CD14-positive monocyte (primary cell): Measurements from ENCODE around the gene AFF1. TPM values are rescaled to one million over a fixed set of nuclear protein-coding genes. Genes with fewer than 3 reads are reported as not detected.

ENCODE experiments used
- DNase-seq, 3 donors: peaks; one replicate each; pipeline ENCODE4 v3.0.0-alpha.2; 2011 to 2022
- H2AFZ ChIP-seq: 2 replicates; pipeline ENCODE4 v1.6.0; 2012; ENCODE audit warnings: mild to moderate bottlenecking, low read depth, low read length, inconsistent platforms; ENCODE audit not compliant: insufficient read depth, poor library complexity, severe bottlenecking
- H3K27ac ChIP-seq, 2 donors: 1 replicate in 1 of 2; 2 replicates in 1 of 2; pipeline ENCODE4 v1.5.1; 2012 to 2013; ENCODE audit warnings: low read length in 2 of 2, control low read depth in 1 of 2, inconsistent platforms in 1 of 2, low read depth in 1 of 2, mild to moderate bottlenecking in 1 of 2
- H3K27me3 ChIP-seq, 2 donors: one replicate each; pipeline versions ENCODE4 v1.6.0 to v1.6.1; 2011 to 2013; ENCODE audit warnings: low read length in 2 of 2; ENCODE audit not compliant: control insufficient read depth in 2 of 2, insufficient read depth in 2 of 2
- H3K36me3 ChIP-seq, 2 donors: replicated peaks in 1 of 2; 1 replicate in 1 of 2; 2 replicates in 1 of 2; pipeline versions ENCODE4 v1.5.1 to v1.6.1; 2012 to 2013; ENCODE audit warnings: low read length in 2 of 2, control low read depth in 1 of 2, inconsistent platforms in 1 of 2, mild to moderate bottlenecking in 1 of 2; ENCODE audit not compliant: insufficient read depth in 2 of 2, control insufficient read depth in 1 of 2
- H3K4me1 ChIP-seq, 2 donors: 1 replicate in 1 of 2; 2 replicates in 1 of 2; pipeline versions ENCODE4 v1.5.1 to v1.6.1; 2012 to 2013; ENCODE audit warnings: low read length in 2 of 2, control low read depth in 1 of 2, inconsistent platforms in 1 of 2, mild to moderate bottlenecking in 1 of 2, moderate library complexity in 1 of 2; ENCODE audit not compliant: insufficient read depth in 2 of 2, control insufficient read depth in 1 of 2
- H3K4me2 ChIP-seq: replicated peaks from 2 replicates; pipeline ENCODE3; 2012; ENCODE audit warnings: low read length, moderate library complexity, mild to moderate bottlenecking; ENCODE audit not compliant: poor library complexity, severe bottlenecking; ENCODE audit errors: extremely low read depth
- H3K4me3 ChIP-seq, 3 experiments: fragments of 200-600 bp in 1 of 3; sonication (generic) in 1 of 3; replicated peaks in 1 of 3; 1 replicate in 2 of 3; 2 replicates in 1 of 3; pipeline ENCODE4 v1.5.1; 2011 to 2013; ENCODE audit warnings: low read length in 3 of 3, mild to moderate bottlenecking in 3 of 3, control low read depth in 2 of 3, low read depth in 2 of 3, inconsistent platforms in 1 of 3, moderate library complexity in 1 of 3
- H3K79me2 ChIP-seq: 2 replicates; pipeline ENCODE4 v1.6.0; 2012; ENCODE audit warnings: mild to moderate bottlenecking, control low read depth, inconsistent platforms, low read length, moderate library complexity; ENCODE audit not compliant: insufficient read depth
- H3K9ac ChIP-seq: 2 replicates; pipeline ENCODE4 v1.6.0; 2017; ENCODE audit warnings: low read length, mild to moderate bottlenecking; ENCODE audit not compliant: insufficient read depth, poor library complexity, severe bottlenecking
- H3K9me3 ChIP-seq, 2 donors: replicated peaks in 1 of 2; 1 replicate in 1 of 2; 2 replicates in 1 of 2; pipeline versions ENCODE4 v1.5.1 to v1.6.1; 2012 to 2013; ENCODE audit warnings: low read length in 2 of 2, control low read depth in 1 of 2; ENCODE audit not compliant: control insufficient read depth in 1 of 2, insufficient read depth in 1 of 2
- H4K20me1 ChIP-seq: 2 replicates; pipeline ENCODE4 v1.6.0; 2012; ENCODE audit warnings: mild to moderate bottlenecking, low read length, control low read depth, moderate library complexity; ENCODE audit not compliant: insufficient read depth
- H3K27ac Mint-ChIP-seq, 7 donors: one replicate each; pipeline ENCODE4 v1.8.0; 2020; ENCODE audit warnings: mild to moderate bottlenecking in 7 of 7, mixed read lengths in 7 of 7, moderate library complexity in 6 of 7, inconsistent platforms in 2 of 7
- H3K27me3 Mint-ChIP-seq, 3 donors: one replicate each; pipeline ENCODE4 v1.8.0; 2021 to 2022; ENCODE audit warnings: low read depth in 3 of 3, mild to moderate bottlenecking in 3 of 3, mixed read lengths in 3 of 3, moderate library complexity in 3 of 3, inconsistent platforms in 1 of 3
- H3K36me3 Mint-ChIP-seq, 2 donors: one replicate each; pipeline ENCODE4 v1.8.0; 2020; ENCODE audit warnings: mixed read lengths in 2 of 2, inconsistent platforms in 1 of 2, mild to moderate bottlenecking in 1 of 2
- H3K4me1 Mint-ChIP-seq: one replicate; pipeline ENCODE4 v1.8.0; 2020; ENCODE audit warnings: mild to moderate bottlenecking, mixed read lengths
- H3K4me3 Mint-ChIP-seq, 2 donors: one replicate each; pipeline ENCODE4 v1.8.0; 2020; ENCODE audit warnings: mild to moderate bottlenecking in 2 of 2, mixed read lengths in 2 of 2, moderate library complexity in 1 of 2
- H3K9me3 Mint-ChIP-seq, 7 donors: one replicate each; pipeline ENCODE4 v1.8.0; 2020 to 2022; ENCODE audit warnings: mixed read lengths in 7 of 7, mild to moderate bottlenecking in 6 of 7, moderate library complexity in 6 of 7, inconsistent platforms in 2 of 7
- CTCF ChIP-seq: fragments of 200-600 bp; IDR thresholded peaks from one replicate; pipeline ENCODE4 v1.8.0; 2022; ENCODE audit warnings: antibody characterized with exemption, mild to moderate bottlenecking
- WGBS: methylation state at CpG from one replicate; pipeline ENCODE4 v1.1.5; 2013; ENCODE audit warnings: missing lambda C conversion rate; ENCODE audit not compliant: insufficient coverage; 5-methylcytosine and 5-hydroxymethylcytosine counted together
- intact Hi-C, 2 donors: fragments of 100-400 bp; cut with micrococcal nuclease; formaldehyde crosslinking; loops; one replicate each; pipeline versions ENCODE4 v1.15.0 to v1.15.1; 2023
- polyA plus RNA-seq, 3 donors: library from polyadenylated mRNA; depleted of rRNA in 1 of 3; unstranded in 2 of 3; stranded (reverse) in 1 of 3; fragments of 300-500 nt in 2 of 3; fragments of >200 nt in 1 of 3; fragmentation: Illumina TruSeq in 2 of 3; gene quantifications; 1 replicate in 2 of 3; 2 replicates in 1 of 3; pipeline ENCODE4 v1.2.3, GENCODE V29; 2012 to 2021

Gene AFF1
- polyA plus RNA-seq, 3 donors, result 7.5 to 20.9 (median 16.3) TPM

GRCh38 chr4:86948276-86948675, 13.5 kb downstream of the AFF1 start:
- Mint-ChIP-seq H3K27me3 (peaks cover 0 to 7% (median 0%) of the 10 kb centered on the region in 3 donors), H3K9me3 (no peaks in the 10 kb centered on the region), H3K36me3 (peaks cover 30 to 33% of the 10 kb centered on the region in 2 donors), H3K4me1 (peaks cover 36% of the 10 kb centered on the region), H3K4me3 (no peak overlapping the region), H3K27ac (no peak overlapping the region)
- H3K79me2 ChIP-seq, result peaks cover 85% of the 10 kb centered on the region
- H2AFZ ChIP-seq, result no peak overlapping the region
- no peak overlapping the region for H3K4me3 ChIP-seq
- H3K9ac ChIP-seq, result no peak overlapping the region
- H3K9me3 ChIP-seq, result no peaks in the 10 kb centered on the region
- no CpG with 5 or more reads among the region's 1 CpG for WGBS
- no peaks in the 10 kb centered on the region for H3K27me3 ChIP-seq
- intact Hi-C loops, result no loop called here
- H4K20me1 ChIP-seq, result peaks cover 36% of the 10 kb centered on the region
- TF ChIP-seq CTCF, result no peak
- H3K27ac ChIP-seq, result no peak overlapping the region
- no peak overlapping the region for H3K4me2 ChIP-seq
- H3K4me1 ChIP-seq, result peaks cover 8 to 15% of the 10 kb centered on the region in 2 donors
- peaks cover 0 to 28% of the 10 kb centered on the region in 2 donors for H3K36me3 ChIP-seq
- DNase-seq, result no peak

- no peak for TF ChIP-seq CTCF
- H3K9me3 Mint-ChIP-seq, result no peaks in the 10 kb centered on the region
Measured at GRCh38 chr4:86950831-86951525, 16.2 kb downstream of the AFF1 start.

More at GRCh38 chr4:86950831-86951525, 16.2 kb downstream of the AFF1 start:
- no peak overlapping the region for H3K27ac ChIP-seq
- intact Hi-C loops, result no loop called here
- no peak overlapping the region for H3K27ac Mint-ChIP-seq
- peaks cover 0 to 35% of the 10 kb centered on the region in 2 donors for H3K36me3 ChIP-seq
- no peaks in the 10 kb centered on the region for H3K27me3 ChIP-seq
- no peak for DNase-seq
- no peak overlapping the region for H3K4me2 ChIP-seq
- H3K4me1 ChIP-seq, result peaks cover under 1 to 3% of the 10 kb centered on the region in 2 donors
- no peak overlapping the region for H3K4me3 Mint-ChIP-seq
- H3K4me1 Mint-ChIP-seq, result peaks cover 19% of the 10 kb centered on the region
- H3K9ac ChIP-seq, result no peak overlapping the region
- H3K27me3 Mint-ChIP-seq, result peaks cover 0 to 10% (median 0%) of the 10 kb centered on the region in 3 donors
- H3K36me3 Mint-ChIP-seq, result peaks cover 45 to 46% of the 10 kb centered on the region in 2 donors
- H3K79me2 ChIP-seq, result peaks cover 82% of the 10 kb centered on the region
- H2AFZ ChIP-seq, result no peak overlapping the region
- H4K20me1 ChIP-seq, result peaks cover 22% of the 10 kb centered on the region
- 81% methylated on average over 6 of the region's 10 CpGs for WGBS
- H3K4me3 ChIP-seq, result no peak overlapping the region
- H3K9me3 ChIP-seq, result no peaks in the 10 kb centered on the region
